ENCODE measurements around the gene CDYL.

DNA sequence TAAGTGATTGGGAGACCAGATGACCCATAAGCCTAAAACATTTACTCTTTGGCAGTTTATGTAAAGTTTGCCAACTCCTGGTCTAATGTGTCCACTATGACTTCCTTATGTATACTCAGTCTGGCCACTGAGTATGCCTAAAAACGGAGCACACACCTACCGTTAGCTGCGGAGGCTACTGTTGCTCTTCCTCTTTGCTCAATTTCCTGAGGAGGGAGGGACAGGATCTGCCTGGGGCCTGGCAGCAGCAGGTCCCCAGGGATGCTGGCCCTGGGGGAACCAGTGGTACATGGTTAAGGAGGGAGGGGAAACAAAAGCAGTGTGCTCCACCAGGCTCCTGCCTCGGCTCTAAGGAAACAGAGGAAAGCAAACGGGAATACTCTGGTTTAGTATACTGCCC lies 113.5 kb downstream of the CDYL start:
- TF ChIP-seq, protein P1, sequence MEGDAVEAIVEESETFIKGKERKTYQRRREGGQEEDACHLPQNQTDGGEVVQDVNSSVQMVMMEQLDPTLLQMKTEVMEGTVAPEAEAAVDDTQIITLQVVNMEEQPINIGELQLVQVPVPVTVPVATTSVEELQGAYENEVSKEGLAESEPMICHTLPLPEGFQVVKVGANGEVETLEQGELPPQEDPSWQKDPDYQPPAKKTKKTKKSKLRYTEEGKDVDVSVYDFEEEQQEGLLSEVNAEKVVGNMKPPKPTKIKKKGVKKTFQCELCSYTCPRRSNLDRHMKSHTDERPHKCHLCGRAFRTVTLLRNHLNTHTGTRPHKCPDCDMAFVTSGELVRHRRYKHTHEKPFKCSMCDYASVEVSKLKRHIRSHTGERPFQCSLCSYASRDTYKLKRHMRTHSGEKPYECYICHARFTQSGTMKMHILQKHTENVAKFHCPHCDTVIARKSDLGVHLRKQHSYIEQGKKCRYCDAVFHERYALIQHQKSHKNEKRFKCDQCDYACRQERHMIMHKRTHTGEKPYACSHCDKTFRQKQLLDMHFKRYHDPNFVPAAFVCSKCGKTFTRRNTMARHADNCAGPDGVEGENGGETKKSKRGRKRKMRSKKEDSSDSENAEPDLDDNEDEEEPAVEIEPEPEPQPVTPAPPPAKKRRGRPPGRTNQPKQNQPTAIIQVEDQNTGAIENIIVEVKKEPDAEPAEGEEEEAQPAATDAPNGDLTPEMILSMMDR (IDR thresholded peaks at IDR 0.05): no peak
- TF ChIP-seq MAX (IDR thresholded peaks at IDR 0.05; ENCODE audit: low read depth): no peak
- no peak for TF ChIP-seq JUND (IDR thresholded peaks at IDR 0.05)
- TF ChIP-seq SMC3 (IDR thresholded peaks at IDR 0.05; ENCODE audit: low read depth, low read length): no peak
- TF ChIP-seq PBX3 (IDR thresholded peaks at IDR 0.05): no peak
- TF ChIP-seq EZH2phosphoT487 (IDR thresholded peaks at IDR 0.05; ENCODE audit: borderline replicate concordance, low read depth): no peak
- no peak for TF ChIP-seq RAD21 (IDR thresholded peaks at IDR 0.05; ENCODE audit: low read length)
- TF ChIP-seq, protein P2, sequence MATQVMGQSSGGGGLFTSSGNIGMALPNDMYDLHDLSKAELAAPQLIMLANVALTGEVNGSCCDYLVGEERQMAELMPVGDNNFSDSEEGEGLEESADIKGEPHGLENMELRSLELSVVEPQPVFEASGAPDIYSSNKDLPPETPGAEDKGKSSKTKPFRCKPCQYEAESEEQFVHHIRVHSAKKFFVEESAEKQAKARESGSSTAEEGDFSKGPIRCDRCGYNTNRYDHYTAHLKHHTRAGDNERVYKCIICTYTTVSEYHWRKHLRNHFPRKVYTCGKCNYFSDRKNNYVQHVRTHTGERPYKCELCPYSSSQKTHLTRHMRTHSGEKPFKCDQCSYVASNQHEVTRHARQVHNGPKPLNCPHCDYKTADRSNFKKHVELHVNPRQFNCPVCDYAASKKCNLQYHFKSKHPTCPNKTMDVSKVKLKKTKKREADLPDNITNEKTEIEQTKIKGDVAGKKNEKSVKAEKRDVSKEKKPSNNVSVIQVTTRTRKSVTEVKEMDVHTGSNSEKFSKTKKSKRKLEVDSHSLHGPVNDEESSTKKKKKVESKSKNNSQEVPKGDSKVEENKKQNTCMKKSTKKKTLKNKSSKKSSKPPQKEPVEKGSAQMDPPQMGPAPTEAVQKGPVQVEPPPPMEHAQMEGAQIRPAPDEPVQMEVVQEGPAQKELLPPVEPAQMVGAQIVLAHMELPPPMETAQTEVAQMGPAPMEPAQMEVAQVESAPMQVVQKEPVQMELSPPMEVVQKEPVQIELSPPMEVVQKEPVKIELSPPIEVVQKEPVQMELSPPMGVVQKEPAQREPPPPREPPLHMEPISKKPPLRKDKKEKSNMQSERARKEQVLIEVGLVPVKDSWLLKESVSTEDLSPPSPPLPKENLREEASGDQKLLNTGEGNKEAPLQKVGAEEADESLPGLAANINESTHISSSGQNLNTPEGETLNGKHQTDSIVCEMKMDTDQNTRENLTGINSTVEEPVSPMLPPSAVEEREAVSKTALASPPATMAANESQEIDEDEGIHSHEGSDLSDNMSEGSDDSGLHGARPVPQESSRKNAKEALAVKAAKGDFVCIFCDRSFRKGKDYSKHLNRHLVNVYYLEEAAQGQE (IDR thresholded peaks at IDR 0.05; ENCODE audit: low read depth, low read length): no peak
